DND-41 (cell line): ENCODE measurements around the gene GALNT12.

Experiments used
- ATAC-seq: fragments of 200-7000 bp; cut with Tn5 transposase; 3 replicates; pipeline ENCODE4 v1.9.1; 2021; ENCODE audit warnings: low read depth; ENCODE audit not compliant: insufficient read depth
- DNase-seq: peaks from one replicate; pipeline ENCODE4 v3.0.0-alpha.2; 2020
- H2AFZ ChIP-seq: 2 replicates; pipeline ENCODE4 v1.6.0; 2012; ENCODE audit warnings: low read depth, low read length
- H3K27ac ChIP-seq: 2 replicates; pipeline ENCODE4 v1.5.1; 2012; ENCODE audit warnings: low read length, inconsistent platforms
- H3K27me3 ChIP-seq: fragments of 200-600 bp; sonication (generic); 2 replicates; pipeline ENCODE4 v1.6.0; 2012; ENCODE audit warnings: low read length, mild to moderate bottlenecking, inconsistent platforms; ENCODE audit not compliant: insufficient read depth, poor library complexity
- H3K36me3 ChIP-seq: 2 replicates; pipeline ENCODE4 v1.5.1; 2012; ENCODE audit warnings: low read length, inconsistent platforms; ENCODE audit not compliant: insufficient read depth
- H3K4me1 ChIP-seq: 2 replicates; pipeline ENCODE4 v1.5.1; 2012; ENCODE audit warnings: mild to moderate bottlenecking, low read length; ENCODE audit not compliant: insufficient read depth
- H3K4me2 ChIP-seq: 2 replicates; pipeline ENCODE4 v1.6.0; 2012; ENCODE audit warnings: mild to moderate bottlenecking, moderate library complexity, low read length, inconsistent platforms; ENCODE audit not compliant: insufficient read depth
- H3K4me3 ChIP-seq, 2 experiments: fragments of 200-600 bp in 1 of 2; shearing (Covaris generic) in 1 of 2; 2 replicates each; pipeline ENCODE4 v1.5.1; 2012 to 2016; ENCODE audit warnings: inconsistent platforms in 2 of 2, low read length in 2 of 2, mild to moderate bottlenecking in 2 of 2, low read depth in 1 of 2, moderate library complexity in 1 of 2
- H3K79me2 ChIP-seq: 2 replicates; pipeline ENCODE4 v1.6.0; 2012; ENCODE audit warnings: low read length, inconsistent platforms; ENCODE audit not compliant: insufficient read depth
- H3K9ac ChIP-seq: 2 replicates; pipeline ENCODE4 v1.6.0; 2012; ENCODE audit warnings: low read depth, mild to moderate bottlenecking, inconsistent platforms, low read length, moderate library complexity
- H3K9me3 ChIP-seq: 2 replicates; pipeline ENCODE4 v1.5.1; 2012; ENCODE audit warnings: low read length, moderate library complexity, mild to moderate bottlenecking, inconsistent platforms; ENCODE audit not compliant: insufficient read depth, severe bottlenecking
- H4K20me1 ChIP-seq: 2 replicates; pipeline ENCODE4 v1.6.0; 2012; ENCODE audit warnings: low read length; ENCODE audit not compliant: insufficient read depth
- CTCF ChIP-seq: IDR thresholded peaks from 2 replicates; pipeline ENCODE4 v1.5.1; 2012; ENCODE audit warnings: borderline replicate concordance, low read length, moderate library complexity, mild to moderate bottlenecking; ENCODE audit not compliant: poor library complexity, severe bottlenecking; ENCODE audit errors: extremely low read depth
- EZH2 ChIP-seq: IDR thresholded peaks from 3 replicates; pipeline ENCODE4 v1.6.1; 2012; ENCODE audit warnings: borderline replicate concordance, low read depth, mild to moderate bottlenecking, moderate library complexity, low read length, inconsistent platforms; ENCODE audit not compliant: severe bottlenecking

Gene GALNT12

GRCh38 chr9:98772364-98773155 is 34.9 kb upstream of the GALNT12 start:
- H3K36me3 ChIP-seq: no peaks in the 10 kb centered on the region; the same call in 1 of the 2 replicates
- DNase-seq: no peak

GRCh38 chr9:98773721-98774120 is 33.7 kb upstream of the GALNT12 start:
- ATAC-seq (no peak), DNase-seq (no peak)
- Histone ChIP-seq H3K4me2 (no peak overlapping the region), H3K27me3 (no peaks in the 10 kb centered on the region), H3K79me2 (no peaks in the 10 kb centered on the region), H2AFZ (no peak overlapping the region), H4K20me1 (no peaks in the 10 kb centered on the region), H3K4me1 (no peaks in the 10 kb centered on the region), H3K9ac (no peak overlapping the region), H3K36me3 (no peaks in the 10 kb centered on the region; the same call in 1 of the 2 replicates), H3K9me3 (no peaks in the 10 kb centered on the region), H3K4me3 (no peak overlapping the region), H3K27ac (no peak overlapping the region)
- no peak for TF ChIP-seq CTCF
- no peak for TF ChIP-seq EZH2

More at GRCh38 chr9:98772364-98773155, 34.9 kb upstream of the GALNT12 start:
- Histone ChIP-seq H3K4me3 (no peak overlapping the region), H2AFZ (no peak overlapping the region), H3K79me2 (no peaks in the 10 kb centered on the region), H4K20me1 (no peaks in the 10 kb centered on the region), H3K27me3 (no peaks in the 10 kb centered on the region), H3K9ac (no peak overlapping the region), H3K27ac (no peak overlapping the region), H3K4me1 (no peaks in the 10 kb centered on the region), H3K4me2 (no peak overlapping the region), H3K9me3 (no peaks in the 10 kb centered on the region)
- no peak for ATAC-seq
- TF ChIP-seq EZH2 (no peak), CTCF (no peak)

- ATAC-seq (no peak), DNase-seq (no peak)
- TF ChIP-seq EZH2 (no peak), CTCF (peak; percentile 60)
- Histone ChIP-seq H3K27ac (no peak overlapping the region), H3K9ac (no peak overlapping the region), H4K20me1 (no peaks in the 10 kb centered on the region), H3K36me3 (no peaks in the 10 kb centered on the region; the same call in 1 of the 2 replicates), H2AFZ (no peak overlapping the region), H3K4me2 (no peak overlapping the region), H3K9me3 (no peaks in the 10 kb centered on the region), H3K27me3 (no peaks in the 10 kb centered on the region), H3K4me3 (no peak overlapping the region), H3K79me2 (no peaks in the 10 kb centered on the region), H3K4me1 (no peaks in the 10 kb centered on the region)
Measured at GRCh38 chr9:98774746-98775145, 32.7 kb upstream of the GALNT12 start.
